Left colon (tissue), 2 donors: Measurements from ENCODE around the gene YY1AP1. TPM values are rescaled to one million over a fixed set of nuclear protein-coding genes. Genes with fewer than 3 reads are reported as not detected.
"Not testable (repeated sequence)": the region's sequence is repeated elsewhere in the genome, so short reads cannot be mapped to it uniquely, and the experiment has no call there.

ENCODE experiments used
- ATAC-seq: fragments of 200-7000 bp; cut with Tn5 transposase; one replicate; pipeline ENCODE4 v1.9.1; 2020; ENCODE audit warnings: mild to moderate bottlenecking, moderate library complexity
- DNase-seq, 2 donors: peaks; one replicate each; pipeline ENCODE4 v3.0.0-alpha.2; 2020
- intact Hi-C, 2 donors: fragments of 100-400 bp; cut with DNase I in 1 of 2; cut with micrococcal nuclease in 1 of 2; formaldehyde crosslinking; loops; one replicate each; pipeline versions ENCODE4 v1.11.2 to v1.14.0; 2022; cut with DNase I, micrococcal nuclease
- total RNA-seq, 2 donors: library from RNA; stranded (reverse); fragmentation: NEBNext Ultra II Directional; extraction: Animal tissue kit (Norgen Biotek cat#: 25700); gene quantifications; one replicate each; pipeline ENCODE4 v1.2.1, GENCODE V29; 2021
- donor health status: DM: no; HTN: no; CAD: no.
- donor health status: DM: yes; HTN: yes; CAD: no.

The YY1AP1 gene
- total RNA-seq, 2 donors from 2014 or later = 52.4 to 61.7 TPM

GRCh38 chr1:155652951-155653350 lies 35.6 kb downstream of the YY1AP1 start:
- DNase-seq (no peak), ATAC-seq (no peak)
- intact Hi-C loops = no loop called here

- DNase-seq = no peak
- no peak for ATAC-seq
Measured at GRCh38 chr1:155651861-155652661, 36.5 kb downstream of the YY1AP1 start.

GRCh38 chr1:155650231-155650757 lies 38.3 kb downstream of the YY1AP1 start:
- DNase-seq (no peak), ATAC-seq (no peak)
- intact Hi-C loops = no loop called here

More at GRCh38 chr1:155651861-155652661, 36.5 kb downstream of the YY1AP1 start:
- intact Hi-C loops = no loop called here

- ATAC-seq (no peak), DNase-seq (no peak)
- intact Hi-C loops = no loop called here
Measured at GRCh38 chr1:155649676-155650075, 38.9 kb downstream of the YY1AP1 start.

- ATAC-seq = peak; percentile 86
- no peak for DNase-seq
- intact Hi-C loops = no loop called here
Measured at GRCh38 chr1:155648207-155649147, 40.1 kb downstream of the YY1AP1 start.

GRCh38 chr1:155646307-155646706 lies 42.3 kb downstream of the YY1AP1 start:
- DNase-seq (no peak), ATAC-seq (no peak)
- intact Hi-C loops = no loop called here

- no peak for DNase-seq
- no peak for ATAC-seq
- intact Hi-C loops = no loop called here
Measured at GRCh38 chr1:155645648-155646047, 42.9 kb downstream of the YY1AP1 start.

- no peak for ATAC-seq
- DNase-seq = no peak
- intact Hi-C loops = no loop called here
Measured at GRCh38 chr1:155645034-155645598, 43.5 kb downstream of the YY1AP1 start.

GRCh38 chr1:155643230-155643629 lies 45.3 kb downstream of the YY1AP1 start:
- intact Hi-C loops = no loop called here
- no peak for ATAC-seq
- no peak for DNase-seq

- intact Hi-C loops, ATAC-seq, DNase-seq: not testable (repeated sequence)
Measured at GRCh38 chr1:155642559-155643180, 45.9 kb downstream of the YY1AP1 start.

GRCh38 chr1:155640367-155640766 lies 48.2 kb downstream of the YY1AP1 start:
- intact Hi-C loops = no loop called here
- ATAC-seq = no peak

GRCh38 chr1:155636397-155637153 lies 52.0 kb downstream of the YY1AP1 start:
- intact Hi-C loops = no loop called here
- DNase-seq (no peak), ATAC-seq (no peak)

More at GRCh38 chr1:155640367-155640766, 48.2 kb downstream of the YY1AP1 start:
- no peak for DNase-seq

GRCh38 chr1:155626428-155626827 lies 62.1 kb downstream of the YY1AP1 start:
- intact Hi-C loops, ATAC-seq, DNase-seq: not testable (repeated sequence)

GRCh38 chr1:155623357-155623756 lies 65.2 kb downstream of the YY1AP1 start:
- intact Hi-C loops = no loop called here
- DNase-seq (no peak), ATAC-seq (no peak)

GRCh38 chr1:155622191-155622590 lies 66.4 kb downstream of the YY1AP1 start:
- no peak for ATAC-seq
- no peak for DNase-seq
- intact Hi-C loops = no loop called here

- ATAC-seq, DNase-seq, intact Hi-C loops: not testable (repeated sequence)
Measured at GRCh38 chr1:155613226-155613625, 75.3 kb downstream of the YY1AP1 start.

GRCh38 chr1:155610257-155610647 lies 78.3 kb downstream of the YY1AP1 start:
- DNase-seq, intact Hi-C loops: not testable (repeated sequence)
- ATAC-seq = peak; percentile 33
